HepG2 (cell line): ENCODE measurements around the gene RASL10B. TPM values are rescaled to one million over a fixed set of nuclear protein-coding genes. Genes with fewer than 3 reads are reported as not detected.

Experiments
- BRCA1 ChIP-seq: sonication (generic); formaldehyde crosslinking; IDR thresholded peaks from 2 replicates; pipeline ENCODE4 v1.4.0; 2020; ENCODE audit warnings: missing genetic modification reagents
- CENPX ChIP-seq: sonication (generic); formaldehyde crosslinking; IDR thresholded peaks from 2 replicates; pipeline ENCODE4 v1.9.0; 2021; ENCODE audit warnings: mild to moderate bottlenecking, missing genetic modification reagents, moderate library complexity
- HNRNPLL ChIP-seq: fragments of 200-400 bp; formaldehyde crosslinking; IDR thresholded peaks from 2 replicates; pipeline ENCODE4 v1.6.1; 2017; ENCODE audit warnings: mild to moderate bottlenecking, low read depth, low read length; ENCODE audit not compliant: poor library complexity, severe bottlenecking
- KAT2B ChIP-seq: fragments of 150-350 bp; IDR thresholded peaks from 2 replicates; pipeline ENCODE4 v1.6.1; 2014; ENCODE audit warnings: low read depth, low read length, borderline replicate concordance
- KMT2A ChIP-seq: sonication (generic); formaldehyde crosslinking; IDR thresholded peaks from 2 replicates; pipeline ENCODE4 v1.4.0; 2020; ENCODE audit warnings: missing genetic modification reagents
- MTF1 ChIP-seq: sonication (generic); formaldehyde crosslinking; IDR thresholded peaks from 2 replicates; pipeline ENCODE4 v1.5.0; 2020; ENCODE audit warnings: missing genetic modification reagents
- NAIF1 ChIP-seq: sonication (generic); formaldehyde crosslinking; IDR thresholded peaks from 2 replicates; pipeline ENCODE4 v1.5.0; 2020; ENCODE audit warnings: mild to moderate bottlenecking, missing genetic modification reagents, borderline replicate concordance
- NR1H2 ChIP-seq: sonication (generic); formaldehyde crosslinking; IDR thresholded peaks from 2 replicates; pipeline ENCODE4 v1.8.1; 2022; ENCODE audit warnings: low read depth, missing genetic modification reagents, borderline replicate concordance
- PAF1 ChIP-seq: IDR thresholded peaks from 2 replicates; pipeline ENCODE4 v1.6.1; 2016; ENCODE audit warnings: missing genetic modification reagents, missing compliant biosample characterization
- PHF8 ChIP-seq: sonication (generic); formaldehyde crosslinking; IDR thresholded peaks from 2 replicates; pipeline ENCODE4 v1.5.0; 2020; ENCODE audit warnings: missing genetic modification reagents
- SNAPC2 ChIP-seq: sonication (generic); formaldehyde crosslinking; IDR thresholded peaks from 2 replicates; pipeline ENCODE4 v1.8.1; 2022; ENCODE audit warnings: mild to moderate bottlenecking, missing genetic modification reagents
- SP5 ChIP-seq: IDR thresholded peaks from 2 replicates; pipeline ENCODE4 v1.6.1; 2016; ENCODE audit warnings: low read depth, borderline replicate concordance
- STAG1 ChIP-seq: sonication (generic); formaldehyde crosslinking; IDR thresholded peaks from 2 replicates; pipeline ENCODE4 v1.4.0; 2020; ENCODE audit warnings: missing genetic modification reagents
- ZFP62 ChIP-seq: sonication (generic); formaldehyde crosslinking; IDR thresholded peaks from 2 replicates; pipeline ENCODE4 v1.4.0; 2020; ENCODE audit warnings: missing genetic modification reagents
- ZMYM2 ChIP-seq: sonication (generic); formaldehyde crosslinking; IDR thresholded peaks from 2 replicates; pipeline ENCODE4 v1.8.0; 2022; ENCODE audit warnings: mild to moderate bottlenecking, missing genetic modification reagents
- ZNF260 ChIP-seq: sonication (generic); formaldehyde crosslinking; IDR thresholded peaks from 2 replicates; pipeline ENCODE4 v1.4.0; 2020; ENCODE audit warnings: missing genetic modification reagents, low read depth, mild to moderate bottlenecking, borderline replicate concordance
- ZNF331 ChIP-seq: sonication (generic); formaldehyde crosslinking; IDR thresholded peaks from 2 replicates; pipeline ENCODE4 v1.4.0; 2020; ENCODE audit warnings: missing genetic modification reagents
- ZNF512 ChIP-seq: sonication (generic); formaldehyde crosslinking; IDR thresholded peaks from 2 replicates; pipeline ENCODE4 v1.4.0; 2020; ENCODE audit warnings: mild to moderate bottlenecking, missing genetic modification reagents
- ZNF550 ChIP-seq: sonication (generic); formaldehyde crosslinking; IDR thresholded peaks from 2 replicates; pipeline ENCODE4 v1.4.0; 2020; ENCODE audit warnings: mild to moderate bottlenecking, missing genetic modification reagents, borderline replicate concordance
- ZNF609 ChIP-seq: sonication (generic); formaldehyde crosslinking; IDR thresholded peaks from 2 replicates; pipeline ENCODE4 v1.4.0; 2020; ENCODE audit warnings: mild to moderate bottlenecking, missing genetic modification reagents, borderline replicate concordance
- ZNF639 ChIP-seq: conservative IDR thresholded peaks from 2 replicates; pipeline ENCODE4 v1.6.1; 2018; ENCODE audit warnings: missing genetic modification reagents
- ZNF644 ChIP-seq: IDR thresholded peaks from 2 replicates; pipeline ENCODE4 v1.6.1; 2016; ENCODE audit warnings: low read depth
- ZNF720 ChIP-seq: sonication (generic); formaldehyde crosslinking; IDR thresholded peaks from 2 replicates; pipeline ENCODE4 v1.4.0; 2020; ENCODE audit warnings: missing genetic modification reagents
- ZNF777 ChIP-seq: sonication (generic); formaldehyde crosslinking; IDR thresholded peaks from 2 replicates; pipeline ENCODE4 v1.4.0; 2020; ENCODE audit warnings: missing genetic modification reagents
- ZNF883 ChIP-seq: sonication (generic); formaldehyde crosslinking; IDR thresholded peaks from 2 replicates; pipeline ENCODE4 v1.5.1; 2020; ENCODE audit warnings: mild to moderate bottlenecking, missing genetic modification reagents; ENCODE audit errors: not compliant biosample characterization
- polyA plus RNA-seq, 8 experiments: library from polyadenylated mRNA; depleted of rRNA in 3 of 8; stranded (reverse) in 7 of 8; unstranded in 1 of 8; fragments of >200 nt; fragmentation: Illumina TruSeq in 4 of 8; extraction: Trizol in 4 of 8; gene quantifications; 2 replicates each; pipeline versions ENCODE4 v1.2.1 to v1.2.3, GENCODE V29; 2011 to 2016; ENCODE audit warnings: low read depth in 4 of 8, missing spikeins in 1 of 8, mixed read lengths in 1 of 8; ENCODE audit not compliant: insufficient read depth in 1 of 8
- total RNA-seq, 5 experiments: library from RNA; depleted of rRNA; stranded (reverse); fragments of >200 nt; fragmentation: Illumina TruSeq; extraction: Trizol; gene quantifications; 2 replicates each; pipeline ENCODE4 v1.2.3, GENCODE V29; 2016; ENCODE audit warnings: low read depth in 1 of 5

Gene RASL10B
- total and polyA plus RNA-seq, 2 of the 13 experiments (the other 11 are each of a cell fraction or from before 2014, with no cell fraction given), result 8.8 to 11.0 TPM

GRCh38 chr17:35713069-35713728 lies 18.2 kb upstream of the RASL10B start (continued):
- TF ChIP-seq ZNF609, result no peak
- no peak for TF ChIP-seq ZNF260 (CRISPR knock-in tag)
- TF ChIP-seq ZNF331 (CRISPR knock-in tag), result no peak
- TF ChIP-seq PHF8 (CRISPR knock-in tag), result no peak
- TF ChIP-seq ZNF550, result no peak
- no peak for TF ChIP-seq ZNF644 (CRISPR knock-in tag)
- no peak for TF ChIP-seq NR1H2 (CRISPR knock-in tag)
- no peak for TF ChIP-seq KAT2B
- no peak for TF ChIP-seq MTF1 (CRISPR knock-in tag)
- no peak for TF ChIP-seq SNAPC2 (CRISPR knock-in tag)
- no peak for TF ChIP-seq BRCA1 (CRISPR knock-in tag)
- TF ChIP-seq ZNF777 (CRISPR knock-in tag), result no peak
- no peak for TF ChIP-seq STAG1 (CRISPR knock-in tag)
- no peak for TF ChIP-seq SP5 (CRISPR knock-in tag)
- no peak for TF ChIP-seq ZFP62 (CRISPR knock-in tag)
- no peak for TF ChIP-seq KMT2A (CRISPR knock-in tag)
- TF ChIP-seq ZNF512 (CRISPR knock-in tag), result no peak
- no peak for TF ChIP-seq ZNF883 (CRISPR knock-in tag)
- TF ChIP-seq NAIF1, result no peak
- no peak for TF ChIP-seq CENPX (CRISPR knock-in tag)
- TF ChIP-seq ZNF720 (CRISPR knock-in tag), result no peak
- no peak for TF ChIP-seq ZMYM2 (CRISPR knock-in tag)
- TF ChIP-seq ZNF639 (CRISPR knock-in tag), result no peak
- TF ChIP-seq HNRNPLL, result no peak
- TF ChIP-seq PAF1, result no peak
